ENCODE results near the gene PGK2.
"Not testable (repeated sequence)": the region's sequence is repeated elsewhere in the genome, so short reads cannot be mapped to it uniquely, and the experiment has no call there.

Gene PGK2

GRCh38 chr6:49787176-49787575, at the start of gene PGK2:
Gene PGK2, minus strand, starts transcription at chr6:49787285. Its CDS starts 98 bp downstream, at chr6:49787187.
- no peak within 1 kb of the TSS for H3K4me3 ChIP-seq (ENCODE audit: low read depth in 1 of 2, low read length in 2 of 2)
- no peaks in the 10 kb centered on the region for H3K36me3 ChIP-seq (ENCODE audit: insufficient read depth, low read length)
- no peak within 1 kb of the TSS for H3K27ac ChIP-seq (ENCODE audit: low read depth, low read length)
- H3K4me1 ChIP-seq (ENCODE audit: insufficient read depth, low read length): no peaks in the 10 kb centered on the region
- H3K27me3 ChIP-seq (ENCODE audit: control insufficient read depth in 1 of 2, insufficient read depth in 2 of 2, low read length in 2 of 2): no peaks in the 10 kb centered on the region
- no peak within 1 kb of the TSS for H3K9ac ChIP-seq (ENCODE audit: low read length)
- H3K9me3 ChIP-seq (ENCODE audit: low read length): no peaks in the 10 kb centered on the region

GRCh38 chr6:49835140-49835539, 48.1 kb upstream of the PGK2 start:
- Histone ChIP-seq H3K36me3 (ENCODE audit: insufficient read depth, low read length) (no peaks in the 10 kb centered on the region), H3K4me1 (ENCODE audit: insufficient read depth, low read length) (no peaks in the 10 kb centered on the region), H3K27me3 (ENCODE audit: control insufficient read depth in 1 of 2, insufficient read depth in 2 of 2, low read length in 2 of 2) (no peaks in the 10 kb centered on the region)

GRCh38 chr6:49833386-49833785, 46.3 kb upstream of the PGK2 start:
- Histone ChIP-seq H3K36me3 (ENCODE audit: insufficient read depth, low read length) (no peaks in the 10 kb centered on the region), H3K27ac (ENCODE audit: low read depth, low read length) (no peak overlapping the region), H3K9me3 (ENCODE audit: low read length) (no peaks in the 10 kb centered on the region), H3K9ac (ENCODE audit: low read length) (no peak overlapping the region), H3K4me3 (ENCODE audit: low read depth in 1 of 2, low read length in 2 of 2) (no peak overlapping the region), H3K4me1 (ENCODE audit: insufficient read depth, low read length) (no peaks in the 10 kb centered on the region), H3K27me3 (ENCODE audit: control insufficient read depth in 1 of 2, insufficient read depth in 2 of 2, low read length in 2 of 2) (no peaks in the 10 kb centered on the region)

More at GRCh38 chr6:49835140-49835539, 48.1 kb upstream of the PGK2 start:
- no peak overlapping the region for H3K4me3 ChIP-seq (ENCODE audit: low read depth in 1 of 2, low read length in 2 of 2)
- no peak overlapping the region for H3K27ac ChIP-seq (ENCODE audit: low read depth, low read length)
- H3K9ac ChIP-seq (ENCODE audit: low read length): no peak overlapping the region
- no peaks in the 10 kb centered on the region for H3K9me3 ChIP-seq (ENCODE audit: low read length)

DNA sequence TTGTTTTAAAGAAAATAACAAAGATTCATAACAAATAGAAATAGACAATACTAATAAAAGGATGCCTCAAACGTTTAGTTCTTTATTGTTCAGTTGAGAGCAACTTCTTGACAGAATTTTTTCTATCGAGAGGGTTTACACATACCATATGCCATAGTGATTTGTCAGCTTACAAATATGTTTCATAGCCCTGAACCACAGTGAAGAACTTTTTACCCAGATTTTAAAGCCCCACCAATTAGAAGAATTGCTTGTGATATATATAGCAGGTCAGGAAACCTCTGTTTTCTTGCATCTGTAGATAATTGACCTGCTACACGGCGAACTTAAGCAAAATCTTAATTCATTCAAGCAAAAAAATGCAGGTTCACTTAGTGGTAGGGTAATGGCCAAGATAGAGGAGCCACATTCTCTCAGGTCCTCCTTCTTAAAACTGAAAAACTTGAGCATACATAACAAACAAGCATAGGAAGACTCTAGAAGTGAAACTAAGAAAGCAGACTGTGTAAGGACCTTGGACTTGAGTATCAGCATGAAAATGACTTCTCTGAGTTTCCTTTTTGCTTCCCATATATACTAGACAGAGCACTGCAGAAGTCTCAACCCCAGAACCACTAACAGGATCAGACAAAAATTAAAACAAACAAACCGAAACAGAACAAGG, 39.8 kb upstream of the PGK2 start:
- Histone ChIP-seq H3K9me3 (ENCODE audit: low read length) (no peaks in the 10 kb centered on the region), H3K27ac (ENCODE audit: low read depth, low read length) (no peak overlapping the region), H3K4me3 (ENCODE audit: low read depth in 1 of 2, low read length in 2 of 2) (no peak overlapping the region)

DNA sequence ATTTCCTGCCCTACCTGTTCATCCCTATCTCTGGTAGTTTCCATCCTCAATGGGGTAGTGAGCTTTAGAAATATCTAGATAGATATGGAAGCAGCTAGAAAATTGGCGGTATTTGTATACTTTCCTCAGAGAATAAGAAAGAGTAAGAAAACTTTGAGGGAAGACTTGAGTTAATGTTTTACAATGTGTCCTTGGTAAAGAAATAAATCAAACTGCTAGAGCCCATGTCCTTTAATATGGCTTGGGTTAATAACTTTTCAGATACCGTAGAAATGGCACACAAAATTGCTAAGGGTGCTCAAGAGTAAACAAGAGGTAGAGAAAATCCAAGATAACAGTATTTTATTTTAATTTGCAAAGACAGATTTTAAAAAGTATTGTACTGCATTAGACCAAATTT, 28.1 kb upstream of the PGK2 start:
- Histone ChIP-seq H3K9me3 (ENCODE audit: low read length) (no peaks in the 10 kb centered on the region), H3K4me3 (ENCODE audit: low read depth in 1 of 2, low read length in 2 of 2) (no peak overlapping the region)

More for the DNA sequence above, 39.8 kb upstream of the PGK2 start:
- H3K4me1 ChIP-seq (ENCODE audit: insufficient read depth, low read length): no peaks in the 10 kb centered on the region
- H3K36me3 ChIP-seq (ENCODE audit: insufficient read depth, low read length): no peaks in the 10 kb centered on the region
- H3K27me3 ChIP-seq (ENCODE audit: control insufficient read depth in 1 of 2, insufficient read depth in 2 of 2, low read length in 2 of 2): no peaks in the 10 kb centered on the region
- no peak overlapping the region for H3K9ac ChIP-seq (ENCODE audit: low read length)

GRCh38 chr6:49813248-49813647, 26.2 kb upstream of the PGK2 start:
- Histone ChIP-seq H3K4me3 (ENCODE audit: low read depth in 1 of 2, low read length in 2 of 2) (no peak overlapping the region), H3K27ac (ENCODE audit: low read depth, low read length) (no peak overlapping the region), H3K36me3 (ENCODE audit: insufficient read depth, low read length) (no peaks in the 10 kb centered on the region), H3K9ac (ENCODE audit: low read length) (no peak overlapping the region), H3K4me1 (ENCODE audit: insufficient read depth, low read length) (no peaks in the 10 kb centered on the region), H3K27me3 (ENCODE audit: control insufficient read depth in 1 of 2, insufficient read depth in 2 of 2, low read length in 2 of 2) (no peaks in the 10 kb centered on the region), H3K9me3 (ENCODE audit: low read length) (no peaks in the 10 kb centered on the region)

More for the DNA sequence above, 28.1 kb upstream of the PGK2 start:
- Histone ChIP-seq H3K27ac (ENCODE audit: low read depth, low read length) (no peak overlapping the region), H3K9ac (ENCODE audit: low read length) (no peak overlapping the region), H3K4me1 (ENCODE audit: insufficient read depth, low read length) (no peaks in the 10 kb centered on the region), H3K36me3 (ENCODE audit: insufficient read depth, low read length) (no peaks in the 10 kb centered on the region), H3K27me3 (ENCODE audit: control insufficient read depth in 1 of 2, insufficient read depth in 2 of 2, low read length in 2 of 2) (no peaks in the 10 kb centered on the region)

GRCh38 chr6:49806145-49806544, 19.1 kb upstream of the PGK2 start:
- no peak overlapping the region for H3K4me3 ChIP-seq (ENCODE audit: low read depth in 1 of 2, low read length in 2 of 2)
- no peaks in the 10 kb centered on the region for H3K9me3 ChIP-seq (ENCODE audit: low read length)
- H3K27ac ChIP-seq (ENCODE audit: low read depth, low read length): no peak overlapping the region
- H3K4me1 ChIP-seq (ENCODE audit: insufficient read depth, low read length): no peaks in the 10 kb centered on the region
- H3K9ac ChIP-seq (ENCODE audit: low read length): no peak overlapping the region
- no peaks in the 10 kb centered on the region for H3K36me3 ChIP-seq (ENCODE audit: insufficient read depth, low read length)
- no peaks in the 10 kb centered on the region for H3K27me3 ChIP-seq (ENCODE audit: control insufficient read depth in 1 of 2, insufficient read depth in 2 of 2, low read length in 2 of 2)

GRCh38 chr6:49805246-49805645, 18.2 kb upstream of the PGK2 start:
- Histone ChIP-seq H3K9me3 (ENCODE audit: low read length) (no peaks in the 10 kb centered on the region), H3K36me3 (ENCODE audit: insufficient read depth, low read length) (no peaks in the 10 kb centered on the region), H3K9ac (ENCODE audit: low read length) (no peak overlapping the region), H3K4me1 (ENCODE audit: insufficient read depth, low read length) (no peaks in the 10 kb centered on the region), H3K27ac (ENCODE audit: low read depth, low read length) (no peak overlapping the region), H3K27me3 (ENCODE audit: control insufficient read depth in 1 of 2, insufficient read depth in 2 of 2, low read length in 2 of 2) (no peaks in the 10 kb centered on the region), H3K4me3 (ENCODE audit: low read depth in 1 of 2, low read length in 2 of 2) (no peak overlapping the region)

DNA sequence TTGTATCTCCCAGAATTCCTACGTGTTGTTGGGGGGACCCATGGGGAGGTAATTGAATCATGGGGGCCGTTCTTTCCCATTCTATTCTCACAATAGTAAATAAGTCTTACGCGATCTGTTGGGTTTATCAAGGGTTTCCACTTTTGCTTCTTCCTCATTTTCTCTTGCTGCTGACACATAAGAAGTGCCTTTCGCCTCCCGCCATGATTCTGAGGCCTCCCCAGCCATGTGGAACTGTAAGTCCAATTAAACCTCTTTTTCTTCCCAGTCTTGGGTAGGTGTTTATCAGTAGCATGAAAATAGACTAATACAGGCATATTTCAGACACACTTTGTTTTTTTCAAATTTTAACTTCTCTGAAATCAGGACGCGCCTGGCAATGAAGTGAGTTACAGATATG, 14.4 kb upstream of the PGK2 start:
- Histone ChIP-seq H3K4me1 (ENCODE audit: insufficient read depth, low read length) (no peaks in the 10 kb centered on the region), H3K27me3 (ENCODE audit: control insufficient read depth in 1 of 2, insufficient read depth in 2 of 2, low read length in 2 of 2) (no peaks in the 10 kb centered on the region), H3K4me3 (ENCODE audit: low read depth in 1 of 2, low read length in 2 of 2) (no peak overlapping the region), H3K9me3 (ENCODE audit: low read length) (no peaks in the 10 kb centered on the region), H3K36me3 (ENCODE audit: insufficient read depth, low read length) (no peaks in the 10 kb centered on the region), H3K27ac (ENCODE audit: low read depth, low read length) (no peak overlapping the region), H3K9ac (ENCODE audit: low read length) (no peak overlapping the region)

GRCh38 chr6:49799090-49799489, 12.0 kb upstream of the PGK2 start:
- Histone ChIP-seq H3K27ac (ENCODE audit: low read depth, low read length) (no peak overlapping the region), H3K36me3 (ENCODE audit: insufficient read depth, low read length) (no peaks in the 10 kb centered on the region), H3K4me3 (ENCODE audit: low read depth in 1 of 2, low read length in 2 of 2) (no peak overlapping the region), H3K27me3 (ENCODE audit: control insufficient read depth in 1 of 2, insufficient read depth in 2 of 2, low read length in 2 of 2) (no peaks in the 10 kb centered on the region), H3K9me3 (ENCODE audit: low read length) (no peaks in the 10 kb centered on the region), H3K9ac (ENCODE audit: low read length) (no peak overlapping the region), H3K4me1 (ENCODE audit: insufficient read depth, low read length) (no peaks in the 10 kb centered on the region)

DNA sequence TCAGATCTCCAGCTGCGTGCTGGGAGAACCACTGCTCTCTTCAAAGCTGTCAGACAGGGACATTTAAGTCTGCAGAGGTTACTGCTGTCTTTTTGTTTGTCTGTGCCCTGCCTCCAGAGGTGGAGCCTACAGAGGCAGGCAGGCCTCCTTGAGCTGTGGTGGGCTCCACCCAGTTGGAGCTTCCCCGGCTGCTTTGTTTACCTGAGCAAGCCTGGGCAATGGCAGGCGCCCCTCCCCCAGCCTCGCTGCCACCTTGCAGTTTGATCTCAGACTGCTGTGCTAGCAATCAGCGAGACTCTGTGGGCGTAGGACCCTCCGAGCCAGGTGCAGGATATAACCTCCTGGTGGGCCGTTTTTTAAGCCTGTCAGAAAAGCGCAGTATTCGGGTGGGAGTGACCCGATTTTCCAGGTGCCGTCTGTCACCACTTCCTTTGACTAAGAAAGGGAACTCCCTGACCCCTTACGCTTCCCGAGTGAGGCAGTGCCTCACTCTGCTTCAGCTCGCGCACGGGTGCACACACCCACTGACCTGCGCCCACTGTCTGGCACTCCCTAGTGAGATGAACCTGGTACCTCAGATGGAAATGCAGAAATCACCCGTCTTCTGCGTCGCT, 9.9 kb upstream of the PGK2 start:
- not testable (repeated sequence) for H3K4me1 ChIP-seq (ENCODE audit: insufficient read depth, low read length); H3K36me3 ChIP-seq (ENCODE audit: insufficient read depth, low read length); H3K9ac ChIP-seq (ENCODE audit: low read length); H3K27ac ChIP-seq (ENCODE audit: low read depth, low read length); H3K9me3 ChIP-seq (ENCODE audit: low read length); H3K27me3 ChIP-seq (ENCODE audit: control insufficient read depth in 1 of 2, insufficient read depth in 2 of 2, low read length in 2 of 2); H3K4me3 ChIP-seq (ENCODE audit: low read depth in 1 of 2, low read length in 2 of 2)

DNA sequence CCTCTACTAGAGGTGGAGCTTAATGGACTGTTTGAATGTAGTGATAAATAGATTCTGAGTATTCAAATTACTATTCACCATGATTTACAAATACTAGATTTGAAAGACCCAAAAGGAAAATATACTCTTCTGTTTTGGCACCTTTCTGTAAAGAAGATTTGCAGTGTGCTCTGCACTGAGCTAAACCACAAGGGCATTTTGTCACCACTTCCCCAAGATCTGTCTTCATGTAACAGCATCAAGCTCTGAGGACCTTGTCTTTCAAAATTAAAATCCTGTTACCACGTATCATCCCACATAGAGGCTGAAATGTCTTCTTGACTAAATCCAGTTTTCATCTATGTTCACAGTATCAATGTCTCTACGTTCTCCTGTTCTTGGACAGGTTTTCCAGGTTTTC, 3.3 kb upstream of the PGK2 start:
- no peak overlapping the region for H3K4me3 ChIP-seq (ENCODE audit: low read depth in 1 of 2, low read length in 2 of 2)
- H3K9me3 ChIP-seq (ENCODE audit: low read length): no peaks in the 10 kb centered on the region
- no peaks in the 10 kb centered on the region for H3K4me1 ChIP-seq (ENCODE audit: insufficient read depth, low read length)
- H3K27me3 ChIP-seq (ENCODE audit: control insufficient read depth in 1 of 2, insufficient read depth in 2 of 2, low read length in 2 of 2): no peaks in the 10 kb centered on the region
- no peak overlapping the region for H3K9ac ChIP-seq (ENCODE audit: low read length)
- no peaks in the 10 kb centered on the region for H3K36me3 ChIP-seq (ENCODE audit: insufficient read depth, low read length)
- no peak overlapping the region for H3K27ac ChIP-seq (ENCODE audit: low read depth, low read length)

Measured in muscle layer of colon (tissue), 2 donors.